Upper lobe of left lung (tissue), 4 donors: ENCODE data around the gene CCDC12.

Experiments used
- EP300 ChIP-seq, 4 donors: sonication (generic); formaldehyde crosslinking; IDR thresholded peaks; one replicate each; pipeline ENCODE4 v1.5.1; 2017; ENCODE audit warnings: antibody characterized with exemption in 4 of 4, control low read depth in 2 of 4
- POLR2A ChIP-seq, 4 donors: fragments of 450-650 bp; IDR thresholded peaks; one replicate each; pipeline ENCODE4 v1.5.1; 2016 to 2017; ENCODE audit warnings: antibody characterized with exemption in 4 of 4, mild to moderate bottlenecking in 2 of 4
- POLR2AphosphoS5 ChIP-seq, 2 donors: sonication (generic); formaldehyde crosslinking; IDR thresholded peaks; one replicate each; pipeline ENCODE4 v1.5.1; 2017; ENCODE audit warnings: antibody characterized with exemption in 2 of 2
- TF ChIP-seq, protein P1 (sequence below), 6 experiments: fragments of 450-650 bp in 4 of 6; fragments of 200-600 bp in 2 of 6; sonication (generic) in 2 of 6; IDR thresholded peaks; one replicate each; pipeline ENCODE4 v1.5.1; 2016 to 2019; ENCODE audit warnings: antibody characterized with exemption in 6 of 6

DNA sequence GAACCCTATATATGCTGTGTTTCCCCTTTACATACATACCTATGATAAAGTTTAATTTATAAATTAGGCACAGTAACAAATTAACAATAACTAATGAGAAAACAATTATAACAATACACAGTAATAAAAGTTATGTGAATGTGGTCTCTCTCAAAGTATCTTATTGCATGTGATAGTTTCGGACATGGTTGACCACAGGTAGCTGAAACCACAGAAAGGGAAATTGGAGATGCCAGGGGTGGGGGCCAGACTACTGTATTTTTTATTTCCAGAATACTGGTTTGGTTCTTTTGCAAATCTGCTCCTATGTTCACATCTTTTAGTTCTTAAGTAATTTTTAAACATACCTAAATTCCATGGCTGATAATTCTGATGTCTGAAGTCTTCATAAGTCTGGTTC lies 58.3 kb downstream of the CCDC12 start:
- TF ChIP-seq, protein P1, sequence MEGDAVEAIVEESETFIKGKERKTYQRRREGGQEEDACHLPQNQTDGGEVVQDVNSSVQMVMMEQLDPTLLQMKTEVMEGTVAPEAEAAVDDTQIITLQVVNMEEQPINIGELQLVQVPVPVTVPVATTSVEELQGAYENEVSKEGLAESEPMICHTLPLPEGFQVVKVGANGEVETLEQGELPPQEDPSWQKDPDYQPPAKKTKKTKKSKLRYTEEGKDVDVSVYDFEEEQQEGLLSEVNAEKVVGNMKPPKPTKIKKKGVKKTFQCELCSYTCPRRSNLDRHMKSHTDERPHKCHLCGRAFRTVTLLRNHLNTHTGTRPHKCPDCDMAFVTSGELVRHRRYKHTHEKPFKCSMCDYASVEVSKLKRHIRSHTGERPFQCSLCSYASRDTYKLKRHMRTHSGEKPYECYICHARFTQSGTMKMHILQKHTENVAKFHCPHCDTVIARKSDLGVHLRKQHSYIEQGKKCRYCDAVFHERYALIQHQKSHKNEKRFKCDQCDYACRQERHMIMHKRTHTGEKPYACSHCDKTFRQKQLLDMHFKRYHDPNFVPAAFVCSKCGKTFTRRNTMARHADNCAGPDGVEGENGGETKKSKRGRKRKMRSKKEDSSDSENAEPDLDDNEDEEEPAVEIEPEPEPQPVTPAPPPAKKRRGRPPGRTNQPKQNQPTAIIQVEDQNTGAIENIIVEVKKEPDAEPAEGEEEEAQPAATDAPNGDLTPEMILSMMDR (IDR thresholded peaks at IDR 0.05) = no peak
- TF ChIP-seq POLR2A (IDR thresholded peaks at IDR 0.05) = no peak
- no peak for TF ChIP-seq POLR2AphosphoS5 (IDR thresholded peaks at IDR 0.05)
- no peak for TF ChIP-seq EP300 (IDR thresholded peaks at IDR 0.05)
